ENCODE data around the gene MGLL.

DNA sequence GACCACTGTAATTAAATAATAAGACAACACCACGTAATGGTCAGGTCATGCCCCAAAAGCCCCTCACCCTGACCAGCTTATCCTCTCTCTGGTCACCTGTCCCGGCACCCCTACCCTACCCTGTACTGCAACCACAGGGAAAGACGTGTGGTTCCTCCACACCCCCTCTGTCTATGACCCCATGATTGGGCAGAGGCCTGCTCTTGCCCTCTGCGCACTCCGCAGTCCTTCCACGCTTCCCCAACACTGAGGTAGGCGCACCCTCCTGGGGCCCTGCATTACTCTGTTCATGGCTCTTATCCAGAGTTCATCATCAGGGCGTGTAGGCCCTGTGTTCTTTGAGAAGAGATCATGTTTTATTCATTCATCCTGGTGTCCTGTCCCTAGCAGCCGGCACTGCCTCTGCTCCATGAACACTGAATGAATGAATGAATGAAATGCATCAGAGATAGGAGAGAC, 33.8 kb downstream of the MGLL start:
- TF ChIP-seq, protein P1, sequence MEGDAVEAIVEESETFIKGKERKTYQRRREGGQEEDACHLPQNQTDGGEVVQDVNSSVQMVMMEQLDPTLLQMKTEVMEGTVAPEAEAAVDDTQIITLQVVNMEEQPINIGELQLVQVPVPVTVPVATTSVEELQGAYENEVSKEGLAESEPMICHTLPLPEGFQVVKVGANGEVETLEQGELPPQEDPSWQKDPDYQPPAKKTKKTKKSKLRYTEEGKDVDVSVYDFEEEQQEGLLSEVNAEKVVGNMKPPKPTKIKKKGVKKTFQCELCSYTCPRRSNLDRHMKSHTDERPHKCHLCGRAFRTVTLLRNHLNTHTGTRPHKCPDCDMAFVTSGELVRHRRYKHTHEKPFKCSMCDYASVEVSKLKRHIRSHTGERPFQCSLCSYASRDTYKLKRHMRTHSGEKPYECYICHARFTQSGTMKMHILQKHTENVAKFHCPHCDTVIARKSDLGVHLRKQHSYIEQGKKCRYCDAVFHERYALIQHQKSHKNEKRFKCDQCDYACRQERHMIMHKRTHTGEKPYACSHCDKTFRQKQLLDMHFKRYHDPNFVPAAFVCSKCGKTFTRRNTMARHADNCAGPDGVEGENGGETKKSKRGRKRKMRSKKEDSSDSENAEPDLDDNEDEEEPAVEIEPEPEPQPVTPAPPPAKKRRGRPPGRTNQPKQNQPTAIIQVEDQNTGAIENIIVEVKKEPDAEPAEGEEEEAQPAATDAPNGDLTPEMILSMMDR (IDR thresholded peaks at IDR 0.05) = no peak
- TF ChIP-seq POLR2A (IDR thresholded peaks at IDR 0.05) = no peak
